Tibial nerve (tissue), 4 donors: ENCODE measurements around the gene ATP11A. TPM values are rescaled to one million over a fixed set of nuclear protein-coding genes. Genes with fewer than 3 reads are reported as not detected.

Experiments used
- DNase-seq, 2 donors: peaks; one replicate each; pipeline ENCODE4 v3.0.0-alpha.2; 2019; ENCODE audit warnings: low spot score in 2 of 2
- H3K27ac ChIP-seq, 4 donors: fragments of 200-600 bp; sonication (generic) in 3 of 4; one replicate each; pipeline ENCODE4 v1.5.1; 2017 to 2019; ENCODE audit warnings: mild to moderate bottlenecking in 1 of 4
- H3K27me3 ChIP-seq, 2 donors: fragments of 200-600 bp; sonication (generic) in 1 of 2; one replicate each; pipeline versions ENCODE4 v1.5.1 to v1.6.0; 2017 to 2019
- H3K36me3 ChIP-seq, 3 donors: fragments of 200-600 bp; sonication (generic); one replicate each; pipeline ENCODE4 v1.5.1; 2018 to 2019
- H3K4me1 ChIP-seq, 4 donors: fragments of 200-600 bp; sonication (generic) in 3 of 4; one replicate each; pipeline ENCODE4 v1.5.1; 2017 to 2019
- H3K4me3 ChIP-seq, 4 donors: fragments of 200-600 bp; sonication (generic) in 3 of 4; one replicate each; pipeline ENCODE4 v1.5.1; 2017 to 2019; ENCODE audit warnings: mild to moderate bottlenecking in 1 of 4, moderate library complexity in 1 of 4
- H3K9me3 ChIP-seq, 4 donors: fragments of 200-600 bp; sonication (generic) in 3 of 4; one replicate each; pipeline ENCODE4 v1.5.1; 2017 to 2019
- EP300 ChIP-seq, 2 donors: sonication (generic); formaldehyde crosslinking; IDR thresholded peaks; one replicate each; pipeline ENCODE4 v1.6.1; 2017; ENCODE audit warnings: antibody characterized with exemption in 2 of 2, mild to moderate bottlenecking in 1 of 2
- POLR2A ChIP-seq, 2 donors: fragments of 450-650 bp; IDR thresholded peaks; one replicate each; pipeline ENCODE4 v1.6.1; 2017; ENCODE audit warnings: antibody characterized with exemption in 2 of 2, mild to moderate bottlenecking in 2 of 2, moderate library complexity in 2 of 2
- WGBS, 2 donors: methylation state at CpG; one replicate each; pipeline ENCODE4 v1.1.5; 2018; 5-methylcytosine and 5-hydroxymethylcytosine counted together
- total RNA-seq, 4 donors: library from RNA; depleted of rRNA; stranded (reverse); fragments of >200 nt; gene quantifications; one replicate each; pipeline ENCODE4 v1.1.0, GENCODE V29; 2016
- TF ChIP-seq, protein P1 (sequence below), 5 experiments: fragments of 200-600 bp in 3 of 5; fragments of 450-650 bp in 2 of 5; sonication (generic) in 3 of 5; IDR thresholded peaks; one replicate each; pipeline ENCODE4 v1.5.1; 2016 to 2019; ENCODE audit warnings: antibody characterized with exemption in 5 of 5, mild to moderate bottlenecking in 3 of 5, moderate library complexity in 2 of 5

Gene ATP11A
- total RNA-seq, 4 donors from 2014 or later, result 24.7 to 61.5 (median 35.0) TPM

- H3K27me3 ChIP-seq, result no peaks in the 10 kb centered on the region
- H3K4me1 ChIP-seq, result peaks cover 0 to 39% (median 4%) of the 10 kb centered on the region in 4 donors
- peaks cover 0 to 27% (median 0%) of the 10 kb centered on the region in 3 donors for H3K36me3 ChIP-seq
- DNase-seq, result no peak
- H3K9me3 ChIP-seq, result no peaks in the 10 kb centered on the region
- no peak overlapping the region for H3K4me3 ChIP-seq
- no peak for TF ChIP-seq POLR2A (IDR thresholded peaks at IDR 0.05)
- TF ChIP-seq EP300 (IDR thresholded peaks at IDR 0.05), result no peak
- TF ChIP-seq, protein P1, sequence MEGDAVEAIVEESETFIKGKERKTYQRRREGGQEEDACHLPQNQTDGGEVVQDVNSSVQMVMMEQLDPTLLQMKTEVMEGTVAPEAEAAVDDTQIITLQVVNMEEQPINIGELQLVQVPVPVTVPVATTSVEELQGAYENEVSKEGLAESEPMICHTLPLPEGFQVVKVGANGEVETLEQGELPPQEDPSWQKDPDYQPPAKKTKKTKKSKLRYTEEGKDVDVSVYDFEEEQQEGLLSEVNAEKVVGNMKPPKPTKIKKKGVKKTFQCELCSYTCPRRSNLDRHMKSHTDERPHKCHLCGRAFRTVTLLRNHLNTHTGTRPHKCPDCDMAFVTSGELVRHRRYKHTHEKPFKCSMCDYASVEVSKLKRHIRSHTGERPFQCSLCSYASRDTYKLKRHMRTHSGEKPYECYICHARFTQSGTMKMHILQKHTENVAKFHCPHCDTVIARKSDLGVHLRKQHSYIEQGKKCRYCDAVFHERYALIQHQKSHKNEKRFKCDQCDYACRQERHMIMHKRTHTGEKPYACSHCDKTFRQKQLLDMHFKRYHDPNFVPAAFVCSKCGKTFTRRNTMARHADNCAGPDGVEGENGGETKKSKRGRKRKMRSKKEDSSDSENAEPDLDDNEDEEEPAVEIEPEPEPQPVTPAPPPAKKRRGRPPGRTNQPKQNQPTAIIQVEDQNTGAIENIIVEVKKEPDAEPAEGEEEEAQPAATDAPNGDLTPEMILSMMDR (IDR thresholded peaks at IDR 0.05), result no peak
- WGBS, 2 donors, result 59 to 68% methylated on average over 7 to 12 of the region's 15 CpGs
- peak overlapping the region; percentile 25 to 84 (median 66) for H3K27ac ChIP-seq
Observed at GRCh38 chr13:112782429-112783010, 92.7 kb downstream of the ATP11A start.

GRCh38 chr13:112783135-112783977 is 93.5 kb downstream of the ATP11A start:
- peak overlapping the region in 2 of 4 donors; percentile 80 to 84 for H3K27ac ChIP-seq
- H3K4me1 ChIP-seq, result peaks cover 0 to 39% (median 4%) of the 10 kb centered on the region in 4 donors
- DNase-seq, result peak in 1 of 2 donors; percentile 24
- H3K4me3 ChIP-seq, result no peak overlapping the region
- H3K9me3 ChIP-seq, result no peaks in the 10 kb centered on the region
- H3K27me3 ChIP-seq, result no peaks in the 10 kb centered on the region
- 68 to 73% methylated on average over 28 of the region's 28 CpGs for whole genome bisulfite sequencing, 2 donors
- TF ChIP-seq, protein P1 (IDR thresholded peaks at IDR 0.05), result no peak
- TF ChIP-seq EP300 (IDR thresholded peaks at IDR 0.05), result peak in 1 of 2 donors; percentile 38
- H3K36me3 ChIP-seq, result peaks cover 0 to 35% (median 0%) of the 10 kb centered on the region in 3 donors

DNA sequence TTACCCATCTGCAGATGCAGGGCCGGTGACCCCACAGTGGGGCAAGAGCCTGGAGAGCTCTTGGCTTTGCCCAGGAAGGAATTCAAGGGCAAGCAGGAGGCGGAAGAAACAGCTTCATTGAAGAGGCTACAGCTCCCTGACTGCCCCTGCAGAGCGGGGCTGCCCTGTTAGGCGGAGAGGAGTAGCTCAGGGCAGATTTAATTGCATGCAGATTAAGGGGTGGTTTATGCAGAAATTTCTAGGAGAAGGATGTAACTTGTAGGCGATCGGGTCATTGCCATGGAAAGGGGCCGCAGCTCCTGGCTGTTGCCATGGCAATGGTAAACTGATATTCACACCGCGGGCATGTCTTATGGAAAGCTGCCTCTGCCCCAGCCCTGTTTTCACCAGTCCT is 94.1 kb downstream of the ATP11A start:
- H3K4me3 ChIP-seq, result no peak overlapping the region
- peaks cover 0 to 39% (median 4%) of the 10 kb centered on the region in 4 donors for H3K4me1 ChIP-seq
- no peaks in the 10 kb centered on the region for H3K27me3 ChIP-seq
- no peak for DNase-seq
- WGBS, 2 donors, result 70 to 74% methylated on average over 9 of the region's 9 CpGs
- H3K36me3 ChIP-seq, result peaks cover 0 to 41% (median 0%) of the 10 kb centered on the region in 3 donors
- no peak for TF ChIP-seq POLR2A (IDR thresholded peaks at IDR 0.05)
- TF ChIP-seq EP300 (IDR thresholded peaks at IDR 0.05), result no peak
- TF ChIP-seq, protein P1 (IDR thresholded peaks at IDR 0.05), result no peak
- no peaks in the 10 kb centered on the region for H3K9me3 ChIP-seq
- H3K27ac ChIP-seq, result peak overlapping the region in 2 of 4 donors; percentile 6 to 84

- Histone ChIP-seq H3K9me3 (no peaks in the 10 kb centered on the region), H3K36me3 (peaks cover 0 to 49% (median 0%) of the 10 kb centered on the region in 3 donors), H3K4me1 (peaks cover 0 to 39% (median 4%) of the 10 kb centered on the region in 4 donors), H3K27me3 (no peaks in the 10 kb centered on the region), H3K4me3 (no peak overlapping the region), H3K27ac (no peak overlapping the region)
- no peak for DNase-seq
- TF ChIP-seq EP300 (IDR thresholded peaks at IDR 0.05) (no peak), POLR2A (IDR thresholded peaks at IDR 0.05) (no peak)
- TF ChIP-seq, protein P1 (IDR thresholded peaks at IDR 0.05), result no peak
- 94 to 95% methylated on average over 22 to 28 of the region's 29 CpGs for WGBS, 2 donors
Observed at GRCh38 chr13:112784811-112785482, 95.1 kb downstream of the ATP11A start.
